GM19043 (cell line): ENCODE data around the gene UBE2A.
A peak's percentile ranks its signal among the peaks of the same experiment; 100 is the strongest.

ENCODE experiments used
- ATAC-seq: cut with Tn5 transposase; IDR thresholded peaks from one replicate; pipeline ENCODE4 v1.9.1; 2021; ENCODE audit warnings: low read depth; ENCODE audit not compliant: unreplicated experiment

The UBE2A gene

GRCh38 chrX:119606280-119607017 is 32.1 kb downstream of the UBE2A start, which contains the start of gene NKRF:
TSS of gene NKRF (minus strand) at chrX:119606424.
- peak; percentile 71 for ATAC-seq

GRCh38 chrX:119607018-119607389 is 32.6 kb downstream of the UBE2A start:
- ATAC-seq = no peak

GRCh38 chrX:119614776-119615175 is 40.4 kb downstream of the UBE2A start:
- ATAC-seq = no peak

- ATAC-seq = peak; percentile 62
These were observed 43.3 kb downstream of the UBE2A start for GRCh38 chrX:119617517-119618164.

GRCh38 chrX:119618439-119618838 is 44.1 kb downstream of the UBE2A start:
- no peak for ATAC-seq

- no peak for ATAC-seq
These were observed 48.2 kb downstream of the UBE2A start for GRCh38 chrX:119622356-119623232.

GRCh38 chrX:119624417-119624816 is 50.1 kb downstream of the UBE2A start:
- no peak for ATAC-seq

- no peak for ATAC-seq
These were observed 50.7 kb downstream of the UBE2A start for GRCh38 chrX:119624951-119625668.

- ATAC-seq = no peak
These were observed 51.5 kb downstream of the UBE2A start for GRCh38 chrX:119625843-119626242.
